Liver (tissue), 9 donors: ENCODE measurements around the gene STK11IP. TPM values are rescaled to one million over a fixed set of nuclear protein-coding genes. Genes with fewer than 3 reads are reported as not detected.

Experiments used
- DNase-seq: peaks from one replicate; pipeline ENCODE4 v3.0.0-alpha.2; 2017; ENCODE audit warnings: low spot score
- H3K27ac ChIP-seq, 2 donors: one replicate each; pipeline ENCODE4 v1.7.0; 2013; ENCODE audit warnings: inconsistent platforms in 2 of 2, low read length in 2 of 2, control low read depth in 1 of 2, low read depth in 1 of 2, mild to moderate bottlenecking in 1 of 2
- H3K27me3 ChIP-seq, 4 donors: one replicate each; pipeline versions ENCODE4 v1.6.1 to v1.7.0; 2013; ENCODE audit warnings: low read length in 3 of 4, inconsistent platforms in 1 of 4, mild to moderate bottlenecking in 1 of 4, moderate library complexity in 1 of 4; ENCODE audit not compliant: control insufficient read depth in 4 of 4, insufficient read depth in 4 of 4
- H3K36me3 ChIP-seq, 4 donors: one replicate each; pipeline versions ENCODE4 v1.6.1 to v1.7.0; 2013; ENCODE audit warnings: low read length in 3 of 4, mild to moderate bottlenecking in 3 of 4, low read depth in 1 of 4, moderate library complexity in 1 of 4; ENCODE audit not compliant: control insufficient read depth in 4 of 4, insufficient read depth in 3 of 4
- H3K4me1 ChIP-seq, 4 donors: one replicate each; pipeline versions ENCODE4 v1.6.1 to v1.7.0; 2013; ENCODE audit warnings: low read length in 3 of 4, mild to moderate bottlenecking in 3 of 4, moderate library complexity in 1 of 4; ENCODE audit not compliant: control insufficient read depth in 4 of 4, insufficient read depth in 4 of 4
- H3K4me3 ChIP-seq, 3 donors: one replicate each; pipeline versions ENCODE4 v1.6.1 to v1.7.0; 2013; ENCODE audit warnings: low read length in 3 of 3, control low read depth in 1 of 3, low read depth in 1 of 3, mild to moderate bottlenecking in 1 of 3
- H3K9ac ChIP-seq, 2 donors: one replicate each; pipeline ENCODE4 v1.7.0; 2013; ENCODE audit warnings: low read length in 2 of 2, mild to moderate bottlenecking in 2 of 2, moderate library complexity in 2 of 2, control low read depth in 1 of 2, low read depth in 1 of 2
- H3K9me3 ChIP-seq, 4 donors: one replicate each; pipeline versions ENCODE4 v1.6.1 to v1.7.0; 2013; ENCODE audit warnings: low read length in 3 of 4; ENCODE audit not compliant: control insufficient read depth in 4 of 4
- ATF3 ChIP-seq: IDR thresholded peaks from 2 replicates; pipeline ENCODE4 v1.6.1; 2016; ENCODE audit warnings: antibody characterized with exemption
- CTCF ChIP-seq: fragments of 150-350 bp; IDR thresholded peaks from 2 replicates; pipeline ENCODE4 v1.5.1; 2017; ENCODE audit warnings: improper control_type of control experiment, low read depth, low read length; ENCODE audit not compliant: missing input control
- EGR1 ChIP-seq, 2 donors: IDR thresholded peaks; 2 replicates each; pipeline ENCODE4 v1.6.1; 2016 to 2018; ENCODE audit warnings: antibody characterized with exemption in 2 of 2, low read depth in 2 of 2
- FOXA2 ChIP-seq: IDR thresholded peaks from 2 replicates; pipeline ENCODE4 v1.6.1; 2016; ENCODE audit warnings: antibody characterized with exemption
- GABPA ChIP-seq, 2 donors: IDR thresholded peaks in 1 of 2; conservative IDR thresholded peaks in 1 of 2; 2 replicates each; pipeline ENCODE4 v1.6.1; 2016; ENCODE audit warnings: antibody characterized with exemption in 2 of 2, mild to moderate bottlenecking in 1 of 2, moderate library complexity in 1 of 2
- HNF4A ChIP-seq, 2 donors: conservative IDR thresholded peaks; 2 replicates each; pipeline ENCODE4 v1.6.1; 2016; ENCODE audit warnings: antibody characterized with exemption in 2 of 2, mild to moderate bottlenecking in 2 of 2
- HNF4G ChIP-seq: IDR thresholded peaks from 2 replicates; pipeline ENCODE4 v1.6.1; 2016; ENCODE audit warnings: antibody characterized with exemption
- MAX ChIP-seq: IDR thresholded peaks from 2 replicates; pipeline ENCODE4 v1.6.1; 2016; ENCODE audit warnings: antibody characterized with exemption
- NR2F2 ChIP-seq: IDR thresholded peaks from 2 replicates; pipeline ENCODE4 v1.6.1; 2016; ENCODE audit warnings: antibody characterized with exemption
- RAD21 ChIP-seq, 2 donors: IDR thresholded peaks; 2 replicates each; pipeline ENCODE4 v1.6.1; 2016; ENCODE audit warnings: antibody characterized with exemption in 2 of 2, mild to moderate bottlenecking in 2 of 2
- TAF1 ChIP-seq: conservative IDR thresholded peaks from 2 replicates; pipeline ENCODE4 v1.6.1; 2016; ENCODE audit warnings: antibody characterized with exemption, mild to moderate bottlenecking
- YY1 ChIP-seq: IDR thresholded peaks from 2 replicates; pipeline ENCODE4 v1.6.1; 2016; ENCODE audit warnings: antibody characterized with exemption, mild to moderate bottlenecking
- WGBS: extraction: QIAGEN DNeasy Blood & Tissue Kit; methylation state at CpG from one replicate; pipeline ENCODE4 v1.1.7; 2013; 5-methylcytosine and 5-hydroxymethylcytosine counted together
- polyA plus RNA-seq, 2 donors: library from polyadenylated mRNA; stranded (reverse) in 1 of 2; unstranded in 1 of 2; fragments of 200-250 nt in 1 of 2; fragments of >200 nt in 1 of 2; fragmentation: Nextera tagmentation in 1 of 2; extraction: Ambion mirVana in 1 of 2; gene quantifications; one replicate each; pipeline versions ENCODE4 v1.2.1 to v1.2.3, GENCODE V29; 2013 to 2015
- total RNA-seq, 2 donors: library from RNA; depleted of rRNA; stranded (reverse); fragments of >200 nt; gene quantifications; one replicate each; pipeline ENCODE4 v1.2.3, GENCODE V29; 2014
- donor health status: healthy.
- donor health status: healthy.
- donor health status: healthy.
- donor health status: healthy.
- donor health status: healthy.

The STK11IP gene
- total and polyA plus RNA-seq, 4 donors: 2.9 to 8.4 (median 6.4) TPM

GRCh38 chr2:219557791-219558785 is 39.6 kb upstream of the STK11IP start (continued):
- no peak for TF ChIP-seq ATF3
- TF ChIP-seq TAF1: no peak

- Histone ChIP-seq H3K9me3 (no peaks in the 10 kb centered on the region), H3K9ac (no peak overlapping the region), H3K4me3 (no peak overlapping the region), H3K36me3 (peaks cover 0 to 3% (median 0%) of the 10 kb centered on the region in 4 donors), H3K4me1 (no peaks in the 10 kb centered on the region), H3K27ac (no peak overlapping the region), H3K27me3 (no peaks in the 10 kb centered on the region)
- DNase-seq: no peak
- TF ChIP-seq TAF1: no peak
- no peak for TF ChIP-seq FOXA2
- no peak for TF ChIP-seq EGR1 (IDR thresholded peaks at IDR 0.05; ENCODE audit: low read depth in 2 of 2)
- TF ChIP-seq ATF3: no peak
- TF ChIP-seq GABPA (IDR thresholded peaks at IDR 0.05 in 1 of 2, conservative IDR thresholded peaks at IDR 0.05 in 1 of 2): no peak
- TF ChIP-seq HNF4G: no peak
- no peak for TF ChIP-seq NR2F2
- TF ChIP-seq MAX: no peak
- WGBS: 94% methylated on average over 20 of the region's 20 CpGs
These were observed 38.3 kb upstream of the STK11IP start for GRCh38 chr2:219559156-219559915.

- Histone ChIP-seq H3K27me3 (no peaks in the 10 kb centered on the region), H3K4me3 (no peak overlapping the region), H3K9me3 (no peaks in the 10 kb centered on the region), H3K9ac (no peak overlapping the region), H3K36me3 (peaks cover 0 to 6% (median 0%) of the 10 kb centered on the region in 4 donors), H3K4me1 (no peaks in the 10 kb centered on the region), H3K27ac (no peak overlapping the region)
- 42% methylated on average over 8 of the region's 8 CpGs for WGBS
- TF ChIP-seq RAD21 (IDR thresholded peaks at IDR 0.05): no peak
- TF ChIP-seq YY1: no peak
- TF ChIP-seq HNF4A (conservative IDR thresholded peaks at IDR 0.05): no peak
- no peak for TF ChIP-seq TAF1
- TF ChIP-seq CTCF: peak; percentile 32
- no peak for DNase-seq
These were observed 37.4 kb upstream of the STK11IP start for GRCh38 chr2:219560037-219560892.
